HG02610 (cell line): ENCODE measurements around the gene ATOSB.

Experiments used
- ATAC-seq: cut with Tn5 transposase; IDR thresholded peaks from one replicate; pipeline ENCODE4 v1.9.1; 2021; ENCODE audit warnings: mild to moderate bottlenecking, moderate library complexity; ENCODE audit not compliant: unreplicated experiment

The ATOSB gene

DNA sequence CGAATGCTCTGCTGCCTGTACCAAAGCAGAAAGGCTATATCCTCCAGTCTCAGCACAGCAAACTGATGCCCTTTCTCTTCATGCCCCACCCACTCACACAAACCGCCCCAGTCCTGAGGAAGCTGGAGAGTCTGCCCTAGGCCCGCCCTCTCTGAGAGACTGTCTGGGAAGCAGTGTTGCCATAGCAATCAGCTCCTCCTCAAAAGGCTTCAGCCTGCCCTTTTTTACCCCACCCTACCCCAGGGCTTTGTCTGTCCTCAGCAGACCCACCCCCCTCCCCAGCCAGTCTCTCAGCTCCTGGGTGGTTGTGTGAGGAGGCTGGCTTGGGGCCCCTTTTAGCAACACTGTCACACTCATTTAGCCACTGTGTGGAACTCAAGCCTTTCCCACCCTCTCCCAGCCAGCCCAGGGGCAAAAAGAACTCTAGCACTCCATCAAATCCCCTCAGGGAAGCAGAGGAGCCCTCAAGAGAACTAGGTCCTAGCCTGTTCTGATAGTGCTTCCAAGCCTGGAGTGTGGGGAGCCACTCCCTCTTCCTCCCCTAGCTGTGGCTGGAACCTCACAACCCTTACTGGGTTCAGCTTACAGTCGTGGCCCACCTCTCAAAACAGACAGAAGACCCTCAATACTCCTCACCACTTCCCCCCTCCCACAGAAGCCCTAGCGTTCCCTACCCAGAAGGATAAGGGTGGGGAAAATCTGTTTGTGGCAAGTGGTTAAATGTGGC is 1.4 kb downstream of the ATOSB start:
- ATAC-seq, result peak; percentile 23

DNA sequence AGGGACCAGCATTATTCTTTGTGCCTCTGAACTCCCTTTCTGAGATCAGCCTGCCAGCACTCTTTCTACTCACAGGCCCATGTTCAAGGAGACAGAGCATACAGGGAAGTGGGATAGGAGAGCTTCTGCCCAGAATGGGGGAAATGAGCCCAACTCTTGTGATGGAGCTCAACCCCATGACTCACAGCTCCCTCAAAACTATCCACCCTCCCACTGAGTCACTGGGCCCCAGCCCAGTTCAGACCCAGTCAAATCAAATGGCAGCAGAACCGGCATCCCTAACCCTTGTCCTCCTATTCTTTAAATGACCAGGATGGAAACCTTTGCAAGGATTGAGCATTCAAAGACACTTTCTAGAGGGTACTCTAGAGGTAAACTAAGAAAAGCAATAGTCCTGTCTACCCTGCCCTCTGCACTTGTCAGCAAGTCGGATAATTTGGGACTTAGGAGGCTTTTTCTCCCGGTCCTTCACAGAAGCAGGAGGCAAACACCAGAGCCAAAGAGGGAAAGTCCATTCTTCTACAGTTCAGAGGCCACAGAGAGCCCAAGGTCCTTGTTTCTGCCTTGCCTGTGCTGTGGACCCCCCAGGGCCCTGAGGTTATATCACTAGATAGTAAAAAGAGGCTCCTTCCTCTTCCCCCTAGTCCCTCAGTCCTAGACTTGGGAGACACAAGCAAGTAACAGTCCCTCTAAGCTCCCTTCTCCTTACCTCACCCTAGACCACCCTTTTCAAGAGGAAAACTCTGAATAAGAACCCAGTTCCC is 3.2 kb downstream of the ATOSB start:
- ATAC-seq, result no peak

DNA sequence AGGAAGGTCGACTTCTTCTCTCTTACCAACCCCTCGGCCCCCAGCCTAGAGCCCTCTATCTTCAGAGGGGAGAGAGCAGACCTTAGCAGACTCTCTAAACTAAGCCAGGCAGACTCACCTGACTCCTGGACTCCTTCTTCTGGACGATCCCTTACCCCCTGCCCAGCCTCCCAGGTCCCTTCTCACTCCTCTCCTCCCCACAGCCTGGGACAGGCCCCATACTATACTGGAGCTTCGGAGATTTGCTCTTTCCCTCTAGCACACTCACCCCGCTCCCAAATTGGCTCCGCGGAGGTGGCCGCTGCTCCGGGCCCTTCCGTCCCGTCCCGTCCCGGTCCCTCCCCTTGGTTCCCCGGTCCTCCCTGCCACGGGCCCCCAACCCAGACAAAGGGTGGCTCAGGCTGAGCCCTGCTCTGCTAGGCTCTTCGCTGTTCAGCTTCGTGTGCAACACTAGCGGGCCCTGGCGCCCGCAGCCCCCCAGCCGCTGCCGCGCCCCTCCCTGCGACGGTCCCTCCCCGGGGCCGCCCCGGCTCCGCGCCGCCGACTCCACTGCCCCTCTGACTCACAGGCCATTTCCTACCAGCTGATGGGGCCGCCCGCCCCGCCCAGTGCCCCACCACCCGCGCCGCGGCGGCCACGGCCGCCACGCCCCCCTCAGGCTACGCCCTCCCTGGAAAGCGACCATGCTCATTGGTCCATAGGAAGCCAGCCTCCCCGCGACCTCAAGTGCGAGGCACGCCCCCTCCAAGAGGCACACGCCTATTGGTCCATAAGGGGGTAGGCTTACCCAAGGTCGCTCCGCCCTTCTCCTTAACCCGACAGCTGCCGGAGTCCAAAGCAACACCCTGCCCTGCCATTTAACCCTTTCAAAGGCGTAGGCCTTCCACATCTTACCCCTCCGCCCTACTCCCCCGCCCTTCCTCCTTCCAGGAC is 4.4 kb downstream of the ATOSB start:
- ATAC-seq, result peak; percentile 78

DNA sequence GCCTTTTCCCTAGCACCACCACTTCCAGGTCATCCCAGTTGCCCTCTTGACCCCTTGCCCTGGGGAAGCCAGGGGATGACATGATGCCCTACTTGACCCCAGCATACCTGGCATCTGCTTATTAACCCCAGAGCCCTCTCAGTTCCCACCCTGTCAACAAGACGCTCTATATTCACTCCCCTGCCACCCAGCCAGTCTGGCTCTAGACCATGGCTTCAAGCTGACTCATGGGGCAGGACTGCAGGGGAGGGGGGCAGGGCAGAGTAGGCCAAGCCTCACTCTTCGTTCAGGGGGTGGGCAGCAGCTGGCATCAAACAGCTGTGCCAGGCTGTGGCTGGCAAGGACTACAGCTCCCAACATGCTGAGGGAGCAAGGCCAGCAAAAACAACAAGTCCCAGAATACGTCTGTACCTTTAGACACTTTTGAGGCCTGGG is 5.3 kb downstream of the ATOSB start:
- ATAC-seq, result no peak

DNA sequence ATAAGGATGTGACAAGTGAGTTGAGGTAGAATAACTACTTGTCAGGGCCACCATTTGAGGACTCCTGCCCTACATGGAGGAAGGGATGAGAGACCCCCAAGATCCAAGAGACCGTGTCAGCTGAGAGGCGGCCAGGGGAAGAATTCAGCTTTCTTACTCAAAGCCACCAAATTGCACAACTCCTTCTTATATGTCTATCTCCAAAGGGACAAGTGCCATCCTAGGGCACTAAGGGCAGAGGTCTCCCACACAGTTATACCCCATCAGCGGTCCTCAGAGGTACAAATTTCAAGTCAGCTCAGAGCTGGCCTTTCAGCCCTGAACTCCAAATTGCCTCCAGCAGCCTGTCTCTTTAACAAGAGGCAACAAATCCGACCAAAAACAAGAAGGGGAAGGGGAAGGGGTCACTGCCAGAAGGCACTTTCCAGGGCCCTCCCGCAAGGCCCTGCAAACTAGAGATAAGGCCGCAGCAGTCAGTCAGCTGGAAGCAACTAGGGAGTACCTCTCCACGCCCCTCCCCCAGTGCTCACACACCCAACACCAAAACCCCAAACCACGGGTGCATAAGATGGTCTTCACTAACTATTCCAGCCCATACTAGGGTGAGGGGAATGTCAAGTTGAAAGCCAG is 6.6 kb downstream of the ATOSB start:
- ATAC-seq, result no peak

DNA sequence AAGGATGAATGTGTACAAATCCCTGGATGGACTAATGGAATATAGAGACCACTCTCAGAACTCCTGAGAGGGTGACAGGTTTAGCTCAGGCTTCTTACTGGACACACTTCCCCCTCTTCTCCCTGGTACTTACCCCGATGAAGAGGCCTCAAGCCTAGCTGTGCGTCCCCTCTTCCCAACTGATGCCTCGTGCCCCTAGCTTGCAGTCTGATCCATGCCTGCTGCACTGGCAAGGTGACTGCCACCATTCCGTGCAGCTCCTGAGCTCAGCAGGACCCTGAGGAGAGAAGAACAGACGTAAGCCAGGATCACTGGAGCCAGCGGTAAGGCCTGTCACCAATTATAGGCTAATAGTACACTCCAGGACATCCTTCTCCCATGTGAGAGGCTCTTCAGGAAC is 7.2 kb downstream of the ATOSB start:
- no peak for ATAC-seq

DNA sequence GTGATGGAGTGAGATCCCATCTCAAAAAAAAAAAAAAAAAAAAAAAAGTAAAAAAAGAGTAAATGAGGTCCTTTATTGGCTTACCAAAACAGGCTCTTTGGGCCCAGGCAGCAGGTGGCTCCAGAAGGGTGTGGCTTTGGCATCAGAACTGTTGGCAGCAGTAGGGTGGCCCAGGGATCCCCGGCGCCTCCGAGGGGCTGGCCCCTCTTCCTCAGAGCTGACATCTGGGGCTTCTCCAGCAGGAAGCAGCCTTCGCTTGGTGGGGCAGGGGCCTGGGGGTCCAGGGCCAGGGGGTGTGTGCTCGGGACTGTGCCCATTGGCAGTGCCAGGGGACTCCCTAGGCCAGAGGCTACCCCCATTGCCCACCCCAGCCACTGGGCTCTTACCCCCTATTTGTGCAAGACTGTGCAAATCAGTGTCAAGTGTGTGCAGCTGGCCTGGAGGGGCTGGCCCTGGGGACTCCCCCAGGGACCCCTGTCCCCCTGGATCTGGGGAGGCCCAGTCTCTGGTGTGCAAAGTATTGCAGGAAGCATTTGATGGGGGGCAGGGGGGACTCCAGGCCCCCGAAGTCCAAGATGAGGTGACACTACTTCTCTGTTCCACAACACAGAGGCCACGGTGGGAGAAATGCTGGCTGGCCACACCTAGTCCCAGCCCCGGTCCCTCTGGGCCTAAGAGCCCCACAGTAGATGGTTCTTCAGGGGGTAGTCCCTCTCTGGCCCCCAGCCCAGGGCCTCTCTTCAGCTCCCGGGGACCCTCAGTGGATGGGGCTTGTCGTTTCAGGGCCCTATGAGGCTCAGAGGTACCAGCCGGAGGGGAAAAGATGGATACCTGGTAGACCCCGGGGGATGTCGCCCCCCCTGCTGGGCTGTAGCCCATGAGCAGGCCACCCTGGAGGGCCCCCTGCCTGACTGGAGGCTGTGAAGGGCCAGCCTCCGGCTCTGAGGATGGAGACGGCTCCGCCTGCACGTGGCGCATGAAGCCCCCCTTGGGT is 8.1 kb downstream of the ATOSB start:
- ATAC-seq, result no peak

DNA sequence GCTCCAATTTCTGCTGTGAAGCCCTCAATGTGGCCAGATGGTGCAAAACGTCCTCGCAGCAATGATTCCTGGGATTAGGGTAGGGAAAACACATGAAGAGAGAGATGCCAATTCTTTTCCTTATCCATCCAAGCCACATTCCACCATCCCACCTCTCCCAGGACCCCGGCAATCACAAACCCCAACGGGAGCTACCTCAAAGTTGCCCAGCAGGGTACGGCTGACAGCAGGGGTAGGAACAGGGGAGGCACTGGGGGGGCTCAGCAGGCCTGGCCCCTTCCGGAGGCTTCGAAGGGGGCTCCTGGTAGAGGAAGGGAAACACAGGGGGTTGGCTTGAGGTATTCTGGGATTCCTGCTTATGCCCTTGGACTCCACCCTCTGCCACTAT is 9.3 kb downstream of the ATOSB start:
- ATAC-seq, result no peak

DNA sequence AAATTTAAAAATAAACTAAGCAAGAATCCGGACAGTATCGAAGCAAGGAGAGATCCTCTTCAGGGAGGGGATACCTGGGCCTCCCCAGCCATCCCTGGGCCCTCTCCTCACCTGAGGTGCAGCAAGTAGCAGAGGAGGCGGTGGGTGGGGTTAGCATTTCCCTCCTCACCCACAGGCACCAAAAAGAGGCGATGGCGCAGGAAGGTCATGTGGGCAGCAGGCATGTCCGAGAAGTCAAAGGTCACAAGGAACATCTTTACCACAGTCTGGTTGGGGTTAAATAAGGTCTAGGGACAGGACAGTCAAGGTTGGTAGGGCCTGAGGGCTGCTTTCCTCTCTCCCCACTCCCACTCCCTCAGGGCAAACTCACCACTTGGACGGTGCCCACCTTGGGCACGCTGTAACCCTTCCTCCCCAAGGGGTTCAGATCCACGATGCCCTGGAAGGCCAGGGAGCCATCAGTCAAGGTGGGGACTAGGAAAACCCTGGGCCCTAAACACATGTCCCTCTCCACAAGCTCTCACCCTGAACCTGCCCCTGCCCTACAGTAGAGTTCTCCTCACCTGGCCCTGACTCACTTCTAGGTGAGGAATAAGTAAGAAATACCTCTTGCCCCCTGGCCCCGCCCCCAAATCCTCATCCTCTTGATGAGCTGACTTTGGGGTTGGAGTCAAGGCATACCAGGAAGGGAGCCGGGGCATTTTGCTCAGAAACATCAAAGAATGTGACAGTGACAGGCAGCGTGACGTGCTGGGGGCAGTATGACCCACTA is 9.9 kb downstream of the ATOSB start:
- no peak for ATAC-seq

DNA sequence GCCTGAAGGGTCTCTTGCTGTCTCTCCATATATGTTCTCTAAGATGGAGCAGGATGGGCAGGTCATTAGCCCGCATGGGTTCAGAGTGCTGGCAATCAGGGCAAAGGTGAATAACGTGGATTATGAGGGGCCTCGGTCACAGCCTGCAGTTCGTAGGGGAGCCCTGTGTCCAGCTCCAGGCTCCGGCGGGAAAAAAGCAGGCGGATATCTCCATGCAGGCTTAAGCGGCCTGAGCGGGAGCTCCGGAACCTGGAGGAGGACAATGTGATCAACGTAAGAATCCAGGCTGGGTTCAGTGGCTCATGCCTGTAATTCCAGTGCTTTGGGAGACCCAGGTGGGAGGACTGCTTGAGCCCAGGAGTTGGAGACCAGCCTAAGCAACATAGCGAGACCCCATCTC is 10.5 kb downstream of the ATOSB start:
- ATAC-seq, result no peak

DNA sequence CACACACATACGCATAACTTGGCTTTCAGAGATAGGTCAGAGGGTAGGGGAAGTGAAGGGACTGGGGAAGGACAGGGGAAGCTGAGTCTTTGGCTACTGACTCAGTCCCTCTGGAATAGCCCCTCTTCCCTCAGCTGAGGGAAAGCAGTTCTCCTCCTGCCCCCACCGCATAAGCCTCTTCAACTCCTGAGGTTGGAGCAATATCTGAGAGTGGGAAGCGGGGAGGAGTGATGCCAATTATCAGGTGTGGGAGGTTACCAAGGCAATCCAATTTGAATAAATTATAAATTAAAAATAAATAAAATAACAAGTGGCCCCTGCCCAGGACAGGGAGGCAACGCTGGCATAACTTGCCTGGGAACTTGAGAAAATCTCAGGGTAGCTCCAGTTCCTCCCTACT is 11.1 kb downstream of the ATOSB start:
- ATAC-seq, result no peak

DNA sequence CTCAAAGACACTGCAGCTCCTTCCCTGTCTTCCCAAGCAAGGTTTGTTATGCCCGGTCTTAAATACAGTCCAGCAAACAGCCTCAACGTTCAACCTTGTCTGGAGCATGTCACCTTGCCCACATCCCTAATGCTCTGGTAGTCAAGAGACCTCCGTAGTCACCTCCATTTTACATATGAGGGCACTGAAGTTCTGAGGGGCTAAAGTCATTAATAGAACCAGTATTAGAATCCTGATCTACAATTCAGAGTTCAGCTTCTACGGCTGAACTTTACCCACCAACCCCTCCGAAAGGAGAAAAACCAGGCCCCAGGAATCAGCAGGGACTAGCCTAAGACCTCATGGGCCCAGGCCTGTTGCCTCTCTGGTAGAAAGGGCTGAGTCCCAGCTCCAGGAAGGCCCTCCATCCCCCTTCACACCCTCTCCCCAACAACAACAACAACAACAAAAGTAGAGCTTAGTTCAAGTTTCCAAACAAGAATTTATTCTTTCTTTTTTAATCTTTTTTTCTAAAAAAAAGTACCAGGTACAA is 11.9 kb downstream of the ATOSB start:
- ATAC-seq, result no peak

DNA sequence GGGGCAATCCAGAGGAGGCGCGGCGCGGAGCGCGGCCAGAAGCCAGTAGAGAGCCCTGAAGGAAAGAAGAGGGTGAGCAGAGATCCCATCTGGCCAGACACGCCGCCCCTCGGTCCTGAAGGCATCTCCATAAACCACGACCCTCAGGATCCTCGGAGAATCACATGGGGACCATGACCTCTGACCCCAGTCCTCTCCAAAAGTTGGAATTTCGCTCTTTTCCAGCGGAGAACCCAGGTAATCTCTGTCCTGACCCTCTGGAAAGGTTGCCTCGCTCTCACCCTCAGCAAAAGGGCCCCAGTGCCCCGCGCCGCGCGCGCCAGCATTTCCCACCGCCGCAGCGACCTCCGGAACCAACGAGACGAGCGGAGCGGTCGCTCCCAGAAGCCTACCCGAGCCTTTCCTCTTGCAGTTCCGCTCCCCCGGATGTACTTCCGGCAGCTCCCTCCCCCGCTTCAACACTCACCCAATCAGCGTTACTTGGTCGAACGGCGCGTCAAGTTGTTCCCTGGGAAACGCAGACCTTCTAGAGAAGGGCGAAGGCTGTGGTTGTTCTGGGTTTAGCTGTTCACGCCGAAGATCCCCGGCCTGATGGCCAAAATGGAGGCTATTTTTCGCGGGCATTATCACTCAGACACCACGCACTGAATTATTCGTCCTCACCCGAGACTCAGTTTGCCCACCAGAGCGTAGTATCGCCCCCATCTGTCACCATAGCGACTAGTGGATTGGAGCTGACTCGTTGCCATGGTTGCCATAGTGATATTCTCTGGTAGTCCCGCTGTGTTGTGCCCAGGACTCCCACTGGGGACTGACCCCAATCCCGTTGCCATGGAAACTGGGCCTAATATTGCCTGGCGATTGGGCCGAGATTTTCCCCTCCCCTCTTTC is 12.6 kb downstream of the ATOSB start, which contains the start of gene STOML2:
TSS of gene STOML2 (minus strand) at position 363 of the 891 bp plus-strand sequence. CDS start at position 326, 37 bp downstream.
- peak; percentile 93 for ATAC-seq

DNA sequence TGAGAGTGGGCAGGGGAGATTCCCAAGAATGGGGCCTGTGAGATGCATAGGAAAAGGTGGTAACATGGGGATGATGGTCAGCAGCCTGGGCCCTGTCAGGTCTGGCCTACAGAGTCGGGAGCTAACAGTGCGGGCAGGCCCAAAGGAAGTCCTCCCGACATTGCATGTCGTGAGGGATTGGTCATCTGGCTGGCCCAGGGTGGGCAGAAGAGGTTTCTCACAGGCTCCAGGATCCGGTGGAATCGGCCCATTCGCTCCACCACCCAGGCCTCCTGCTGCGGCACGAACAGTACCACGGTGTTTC is 13.2 kb downstream of the ATOSB start:
- no peak for ATAC-seq

DNA sequence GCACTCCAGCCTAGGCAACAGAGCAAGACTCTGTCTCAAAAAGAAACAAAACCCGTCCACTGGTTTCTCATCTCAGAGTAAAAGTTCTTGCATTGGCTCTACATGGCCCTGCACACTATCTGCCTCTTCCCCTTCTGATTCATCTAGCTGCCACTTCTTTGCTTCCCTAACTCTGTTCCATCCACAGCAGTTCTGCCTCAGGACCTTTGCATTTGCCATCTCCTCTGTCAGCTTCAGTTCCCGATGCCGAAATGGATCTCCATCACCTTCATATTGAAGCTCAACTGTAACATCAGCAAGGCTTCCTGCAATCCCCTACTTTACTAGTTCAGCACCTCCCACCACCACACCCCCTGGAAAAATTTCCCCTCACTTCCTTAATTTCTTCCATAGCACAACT is 18.1 kb downstream of the ATOSB start:
- no peak for ATAC-seq

DNA sequence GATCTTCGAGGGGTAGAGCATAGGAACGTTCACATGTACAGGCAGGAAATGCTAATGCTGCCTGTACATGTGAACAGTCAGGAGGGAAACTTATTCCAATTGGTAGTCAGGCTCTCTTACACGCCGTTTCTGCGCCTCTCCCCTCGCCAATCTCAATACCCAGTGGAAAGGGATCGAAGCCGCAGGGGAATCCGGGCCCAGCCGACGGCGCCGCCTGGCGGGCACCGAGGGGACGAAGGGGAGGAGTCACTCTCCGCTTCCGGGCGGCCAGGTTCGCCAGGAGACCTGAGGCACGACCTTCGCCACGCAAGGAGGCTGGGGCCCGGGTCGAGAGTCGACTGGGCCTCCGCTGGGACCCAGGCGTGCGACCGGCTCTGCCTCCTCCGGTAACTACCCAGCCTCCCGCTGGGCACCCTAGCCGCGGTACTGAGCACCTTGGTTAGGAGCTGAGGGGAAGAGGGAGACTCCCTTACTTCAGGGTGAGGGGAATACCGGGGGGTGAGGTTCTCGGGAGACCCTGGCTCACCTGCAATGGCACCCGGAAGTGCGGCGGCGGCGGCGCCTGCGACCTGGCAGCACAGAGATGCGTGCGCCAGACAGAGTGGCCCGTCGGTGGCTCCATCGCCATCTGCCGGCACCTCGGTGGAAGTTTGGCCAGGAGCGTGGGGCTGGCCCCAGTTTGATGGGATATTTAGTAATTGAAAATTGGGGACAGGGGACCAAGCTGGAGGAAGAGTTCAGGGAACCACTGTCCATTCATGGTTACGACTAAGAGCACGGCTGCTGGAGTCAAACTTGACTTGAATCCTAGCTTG is 19.4 kb downstream of the ATOSB start, which contains the start of gene PIGO:
TSS of gene PIGO (minus strand) at position 557 of the 815 bp plus-strand sequence. CDS start 1,026 bp downstream, outside the sequence.
- peak; percentile 86 for ATAC-seq

DNA sequence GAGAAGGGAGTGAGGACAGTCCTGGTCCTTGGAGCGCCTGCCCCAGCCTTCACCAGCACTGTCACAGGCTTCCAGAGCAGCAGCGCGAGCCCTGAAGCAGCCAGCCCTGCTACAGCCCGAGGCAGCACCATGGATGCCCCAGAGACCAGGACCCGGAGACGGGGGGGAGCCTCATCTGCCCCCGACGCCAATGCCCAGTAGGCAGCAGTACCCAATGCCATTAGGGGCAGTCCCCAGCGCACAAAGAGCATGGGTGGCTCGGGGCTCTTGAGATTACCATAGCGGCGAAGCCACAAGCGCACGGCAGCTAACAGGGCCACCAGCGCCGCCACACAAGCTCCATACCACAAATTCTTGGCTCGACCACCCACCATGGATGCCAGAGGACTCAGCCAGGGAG is 24.1 kb downstream of the ATOSB start:
- no peak for ATAC-seq
